ENCODE data around the gene ARHGAP24. TPM values are rescaled to one million over a fixed set of nuclear protein-coding genes. Genes with fewer than 3 reads are reported as not detected.

Gene ARHGAP24
- total and polyA plus RNA-seq, 2 donors (not counting 3 experiments of a cell fraction or from before 2014, with no cell fraction given): 52.1 to 79.4 TPM

DNA sequence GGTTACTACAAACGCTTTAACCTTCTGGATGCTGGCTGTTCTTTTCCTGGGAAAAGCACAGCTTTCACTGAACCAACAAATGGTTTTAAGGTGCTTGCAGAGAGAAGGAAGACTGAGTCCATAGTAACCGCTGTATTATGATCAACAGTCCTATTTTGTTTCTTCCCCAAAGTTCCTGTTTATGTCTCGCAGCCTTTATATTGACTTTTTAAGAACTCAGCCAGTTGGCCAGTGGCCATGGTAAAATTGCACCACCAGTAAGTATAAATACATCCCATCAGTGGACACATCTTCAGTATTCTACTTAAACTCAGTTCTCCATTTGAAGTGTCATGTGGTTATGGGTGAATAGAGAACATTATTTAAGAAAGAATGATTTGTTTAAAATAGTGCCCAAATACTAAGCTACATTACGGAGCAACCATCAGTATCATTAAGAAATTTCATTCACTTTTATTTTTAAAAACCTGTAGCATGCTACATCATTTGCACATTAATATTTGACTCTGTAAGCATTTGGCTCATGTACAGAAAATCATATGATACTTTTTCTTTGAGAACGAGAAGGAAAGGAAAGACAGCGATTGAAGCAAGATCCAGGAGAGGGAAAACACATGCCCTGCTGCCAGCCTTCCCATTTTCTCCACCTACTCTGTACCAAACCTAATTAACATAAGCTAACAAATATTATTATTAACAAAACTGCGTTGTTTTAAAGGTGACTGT, 287.0 kb downstream of the ARHGAP24 start:
- TSS peak; percentile 72 for BruUV-seq (replicated peaks)
- H3K27ac ChIP-seq (ENCODE audit: insufficient read depth, low read depth, low read length): peak overlapping the region; percentile 90
- ChIA-PET POLR2A (interaction anchor here (0.8 to 2.3 kb wide), 5 partner anchors 12 to 281 kb away, joined by 5 to 43 read pairs (median 6); no protein-coding TSS in a partner anchor), CTCF (interaction anchor here (0.8 to 3.2 kb wide), 24 partner anchors 11 to 677 kb away, joined by 3 to 73 read pairs (median 4); no protein-coding TSS in a partner anchor)
- no peak overlapping the region for H2AFZ ChIP-seq (ENCODE audit: low read depth, low read length)
- no peaks in the 10 kb centered on the region for H3K9me1 ChIP-seq (replicated peaks; ENCODE audit: control insufficient read depth, extremely low read depth, insufficient read depth, low read length)
- peak overlapping the region; percentile 93 for H3K9ac ChIP-seq (replicated peaks; ENCODE audit: extremely low read depth, insufficient read depth, low read length)
- dilution Hi-C loops (cut with MboI; ENCODE audit: extremely low pct_ligation_motif_present, low sequenced_read_pairs) (no loop called here), intact Hi-C loops (cut with micrococcal nuclease) (loop anchor here (1.0 kb wide), 6 partner anchors 14 to 274 kb away; no protein-coding TSS in a partner anchor)
- no peaks in the 10 kb centered on the region for H4K20me1 ChIP-seq (replicated peaks; ENCODE audit: control insufficient read depth, extremely low read depth, insufficient read depth, low read length)
- TF ChIP-seq JUN (IDR thresholded peaks at IDR 0.05; ENCODE audit: borderline replicate concordance, insufficient read depth, insufficient read length, low read depth) (peak; percentile 32), POLR2AphosphoS5 (IDR thresholded peaks at IDR 0.05; ENCODE audit: insufficient read depth, low read depth, low read length) (no peak)
- peaks cover 53% of the 10 kb centered on the region for H3K4me1 ChIP-seq (ENCODE audit: control insufficient read depth, extremely low read depth, insufficient read depth, low read length)
- no peaks in the 10 kb centered on the region for H3K36me3 ChIP-seq (ENCODE audit: control insufficient read depth in 2 of 2, extremely low read depth in 1 of 2, insufficient read depth in 2 of 2, low read length in 2 of 2)
- FAIRE-seq (no peak), DNase-seq (ENCODE audit: low read depth, low spot score) (peak; percentile 99)
- no peaks in the 10 kb centered on the region for H3K27me3 ChIP-seq (ENCODE audit: control insufficient read depth in 2 of 2, insufficient read depth in 2 of 2, low read length in 2 of 2)
- H3K4me2 ChIP-seq (ENCODE audit: insufficient read depth, low read length): peak overlapping the region; percentile 93
- H3K9me3 ChIP-seq (replicated peaks; ENCODE audit: control insufficient read depth, insufficient read depth, low read length): no peaks in the 10 kb centered on the region
- peak overlapping the region in 2 of 3 experiments; percentile 21 to 60 for H3K4me3 ChIP-seq (replicated peaks in 1 of 3; ENCODE audit: insufficient read depth in 1 of 3, low read depth in 1 of 3, low read length in 3 of 3)
- peaks cover 25% of the 10 kb centered on the region for H3K79me2 ChIP-seq (ENCODE audit: control insufficient read depth, insufficient read depth, low read length)

DNA sequence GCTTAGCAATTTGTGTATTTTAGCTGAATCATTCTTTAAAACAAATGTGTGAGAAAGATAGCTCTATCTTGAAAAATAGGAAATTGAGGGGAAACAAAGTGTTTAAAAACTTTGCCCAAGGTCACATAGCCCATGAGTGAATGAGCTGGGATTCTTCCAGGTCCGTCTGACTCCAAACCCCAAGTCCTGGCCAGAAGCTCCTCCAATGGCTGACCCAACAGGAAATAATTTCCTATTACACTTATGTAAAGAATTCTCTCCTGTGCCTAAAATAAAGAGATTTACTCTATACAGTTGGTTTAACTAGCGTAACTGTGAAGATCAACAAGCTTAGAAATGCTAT, 287.6 kb downstream of the ARHGAP24 start:
- Histone ChIP-seq H3K9me3 (replicated peaks; ENCODE audit: control insufficient read depth, insufficient read depth, low read length) (no peaks in the 10 kb centered on the region), H3K4me2 (ENCODE audit: insufficient read depth, low read length) (peak overlapping the region; percentile 93), H3K9ac (replicated peaks; ENCODE audit: extremely low read depth, insufficient read depth, low read length) (peak overlapping the region; percentile 93), H3K4me3 (replicated peaks in 1 of 3; ENCODE audit: insufficient read depth in 1 of 3, low read depth in 1 of 3, low read length in 3 of 3) (peak overlapping the region in 1 of 3 experiments; percentile 60), H3K36me3 (ENCODE audit: control insufficient read depth in 2 of 2, extremely low read depth in 1 of 2, insufficient read depth in 2 of 2, low read length in 2 of 2) (no peaks in the 10 kb centered on the region), H3K27ac (ENCODE audit: insufficient read depth, low read depth, low read length) (peak overlapping the region; percentile 90), H4K20me1 (replicated peaks; ENCODE audit: control insufficient read depth, extremely low read depth, insufficient read depth, low read length) (no peaks in the 10 kb centered on the region), H3K27me3 (ENCODE audit: control insufficient read depth in 2 of 2, insufficient read depth in 2 of 2, low read length in 2 of 2) (no peaks in the 10 kb centered on the region), H3K79me2 (ENCODE audit: control insufficient read depth, insufficient read depth, low read length) (peaks cover 25% of the 10 kb centered on the region), H3K9me1 (replicated peaks; ENCODE audit: control insufficient read depth, extremely low read depth, insufficient read depth, low read length) (no peaks in the 10 kb centered on the region), H3K4me1 (ENCODE audit: control insufficient read depth, extremely low read depth, insufficient read depth, low read length) (peaks cover 53% of the 10 kb centered on the region), H2AFZ (ENCODE audit: low read depth, low read length) (no peak overlapping the region)
- CTCF ChIA-PET: interaction anchor here (0.7 to 3.2 kb wide), 23 partner anchors 11 to 678 kb away, joined by 3 to 73 read pairs (median 4); no protein-coding TSS in a partner anchor
- no TSS peak for BruUV-seq (replicated peaks)
- TF ChIP-seq CTCF (IDR thresholded peaks at IDR 0.05; ENCODE audit: extremely low read depth in 1 of 2, insufficient read depth in 1 of 2, low read depth in 1 of 2, low read length in 2 of 2) (no peak), MYC (IDR thresholded peaks at IDR 0.05; ENCODE audit: low read depth, low read length) (no peak), FOS (IDR thresholded peaks at IDR 0.05; ENCODE audit: borderline replicate concordance, insufficient read depth, low read length) (peak; percentile 98), POLR2A (IDR thresholded peaks at IDR 0.05; ENCODE audit: low read depth, low read length) (peak; percentile 42), JUN (IDR thresholded peaks at IDR 0.05; ENCODE audit: borderline replicate concordance, insufficient read depth, insufficient read length, low read depth) (peak; percentile 86), EZH2 (IDR thresholded peaks at IDR 0.05; ENCODE audit: borderline replicate concordance, low read depth, low read length, severe bottlenecking) (no peak), POLR2AphosphoS5 (IDR thresholded peaks at IDR 0.05; ENCODE audit: insufficient read depth, low read depth, low read length) (peak; percentile 97), MAX (IDR thresholded peaks at IDR 0.05; ENCODE audit: insufficient read depth, insufficient read length) (no peak), GATA2 (IDR thresholded peaks at IDR 0.05; ENCODE audit: insufficient read depth, insufficient read length, low read depth, low read length) (peak; percentile 96)
- DNase-seq (ENCODE audit: low read depth, low spot score): peak; percentile 99
- intact Hi-C loops (cut with micrococcal nuclease): loop anchor here (1.0 kb wide), 6 partner anchors 14 to 274 kb away; no protein-coding TSS in a partner anchor
- FAIRE-seq: peak; percentile 78
- POLR2A ChIA-PET: interaction anchor here (0.6 to 2.3 kb wide), 6 partner anchors 12 to 304 kb away, joined by 3 to 43 read pairs (median 6); no protein-coding TSS in a partner anchor
- dilution Hi-C loops (cut with MboI; ENCODE audit: extremely low pct_ligation_motif_present, low sequenced_read_pairs): no loop called here

Data from endothelial cell of umbilical vein (primary cell).